Naive thymus-derived CD4-positive, alpha-beta T cell (primary cell): Measurements from ENCODE around the gene ZNF205. TPM values are rescaled to one million over a fixed set of nuclear protein-coding genes. Genes with fewer than 3 reads are reported as not detected.

Source experiments
- ATAC-seq: fragments of 150-1000 bp; cut with Tn5 transposase; 2 replicates; pipeline ENCODE4 v1.10.0; 2021; ENCODE audit warnings: mild to moderate bottlenecking, moderate library complexity
- CTCF ChIA-PET: fragments of 350-600 bp; sonication (Branson Sonifier 250); formaldehyde crosslinking; loops from one replicate; lab custom pipeline; 2021; ENCODE audit warnings: antibody characterized with exemption; lab: Charles Lee
- POLR2A ChIA-PET: fragments of 350-600 bp; sonication (Branson Sonifier 250); formaldehyde crosslinking; loops from one replicate; lab custom pipeline; 2021; ENCODE audit warnings: antibody characterized with exemption, inconsistent platforms; lab: Charles Lee
- DNase-seq, 9 donors: peaks; one replicate each; pipeline versions ENCODE4 v3.0.0 to v3.0.0-alpha.2; 2020 to 2022; ENCODE audit warnings: mixed read lengths in 1 of 9
- H3K27ac ChIP-seq: one replicate; pipeline ENCODE4 v1.7.0; 2013; ENCODE audit warnings: mild to moderate bottlenecking, low read depth, low read length, moderate library complexity
- H3K27me3 ChIP-seq, 2 donors: one replicate each; pipeline ENCODE4 v1.7.0; 2013; ENCODE audit warnings: low read length in 2 of 2, mild to moderate bottlenecking in 2 of 2, moderate library complexity in 2 of 2; ENCODE audit not compliant: control insufficient read depth in 2 of 2, insufficient read depth in 2 of 2
- H3K36me3 ChIP-seq, 3 experiments: 1 replicate in 2 of 3; 2 replicates in 1 of 3; pipeline ENCODE4 v1.7.0; 2013; ENCODE audit warnings: low read length in 3 of 3, mild to moderate bottlenecking in 3 of 3, moderate library complexity in 1 of 3; ENCODE audit not compliant: insufficient read depth in 3 of 3, control insufficient read depth in 2 of 3
- H3K4me1 ChIP-seq, 2 donors: one replicate each; pipeline ENCODE4 v1.7.0; 2013; ENCODE audit warnings: low read length in 2 of 2, mild to moderate bottlenecking in 2 of 2, moderate library complexity in 1 of 2; ENCODE audit not compliant: control insufficient read depth in 2 of 2, insufficient read depth in 2 of 2
- H3K4me3 ChIP-seq: 2 replicates; pipeline ENCODE4 v1.7.0; 2013; ENCODE audit warnings: mild to moderate bottlenecking, low read length
- H3K9me3 ChIP-seq, 3 experiments: 1 replicate in 2 of 3; 2 replicates in 1 of 3; pipeline ENCODE4 v1.7.0; 2013; ENCODE audit warnings: low read length in 3 of 3; ENCODE audit not compliant: control insufficient read depth in 2 of 3
- H3K27ac Mint-ChIP-seq, 9 donors: one replicate each; pipeline ENCODE4 v1.8.0; 2020 to 2022; ENCODE audit warnings: mixed read lengths in 9 of 9, mild to moderate bottlenecking in 8 of 9, moderate library complexity in 5 of 9, inconsistent platforms in 2 of 9
- H3K27me3 Mint-ChIP-seq, 5 donors: one replicate each; pipeline ENCODE4 v1.8.0; 2021 to 2022; ENCODE audit warnings: mixed read lengths in 5 of 5, mild to moderate bottlenecking in 1 of 5
- H3K36me3 Mint-ChIP-seq, 5 donors: one replicate each; pipeline ENCODE4 v1.8.0; 2020 to 2022; ENCODE audit warnings: mixed read lengths in 5 of 5, mild to moderate bottlenecking in 3 of 5, inconsistent platforms in 1 of 5
- H3K4me1 Mint-ChIP-seq, 7 donors: one replicate each; pipeline ENCODE4 v1.8.0; 2020 to 2022; ENCODE audit warnings: mixed read lengths in 7 of 7, mild to moderate bottlenecking in 3 of 7, inconsistent platforms in 1 of 7
- H3K4me3 Mint-ChIP-seq, 10 donors: one replicate each; pipeline ENCODE4 v1.8.0; 2020 to 2022; ENCODE audit warnings: mild to moderate bottlenecking in 10 of 10, mixed read lengths in 10 of 10, moderate library complexity in 6 of 10, inconsistent platforms in 2 of 10
- H3K9me3 Mint-ChIP-seq, 11 donors: one replicate each; pipeline ENCODE4 v1.8.0; 2020 to 2022; ENCODE audit warnings: mixed read lengths in 11 of 11, mild to moderate bottlenecking in 4 of 11, inconsistent platforms in 1 of 11, moderate library complexity in 1 of 11
- intact Hi-C, 2 donors: fragments of 100-400 bp; cut with micrococcal nuclease; formaldehyde crosslinking; loops; one replicate each; pipeline ENCODE4 v1.15.1; 2023
- polyA plus RNA-seq, 2 donors: library from polyadenylated mRNA; unstranded; fragments of 300-500 nt; fragmentation: Illumina TruSeq; gene quantifications; one replicate each; pipeline ENCODE4 v1.2.3, GENCODE V29; 2021
- total RNA-seq, 6 experiments: library from RNA in 5 of 6; stranded (reverse) in 5 of 6; gene quantifications; 1 replicate in 5 of 6; 2 replicates in 1 of 6; pipeline ENCODE4 v1.2.3 and lab custom pipeline; 2021 to 2026

The ZNF205 gene
- total and polyA plus RNA-seq, 7 experiments from 2014 or later = 0.09 to 0.29 TPM; not detected in 5

- peak; percentile 17 for ATAC-seq
- Histone ChIP-seq H3K36me3 (peaks cover 0 to 3% (median 0%) of the 10 kb centered on the region in 3 experiments), H3K4me3 (peak overlapping the region; percentile 86), H3K9me3 (peaks cover 0 to 11% (median 5%) of the 10 kb centered on the region in 3 experiments), H3K4me1 (peaks cover 5 to 9% of the 10 kb centered on the region in 2 donors), H3K27ac (peak overlapping the region; percentile 86), H3K27me3 (no peaks in the 10 kb centered on the region)
- Mint-ChIP-seq H3K36me3 (peaks cover 0 to 21% (median 0%) of the 10 kb centered on the region in 5 donors), H3K4me1 (peaks cover 14 to 41% (median 31%) of the 10 kb centered on the region in 7 donors), H3K27ac (peak overlapping the region; percentile 79 to 92 (median 91)), H3K4me3 (peak overlapping the region; percentile 87 to 93 (median 90)), H3K27me3 (peaks cover 0 to 31% (median 0%) of the 10 kb centered on the region in 5 donors), H3K9me3 (peaks cover 2 to 60% (median 18%) of the 10 kb centered on the region in 11 donors)
- intact Hi-C loops = loop anchor here (1.0 to 10.0 kb wide), 9 partner anchors 7 to 1647 kb away; partner anchors contain the start of genes ZNF213 (in 2 of the 2), NLRC3 (in 1 of the 2), ROGDI (in 1 of the 2) and ZNF263 (in 1 of the 2)
- peak in 5 of 9 donors; percentile 30 to 68 (median 39) for DNase-seq
- CTCF ChIA-PET = interaction anchor here (1.1 to 2.5 kb wide), 6 partner anchors 9 to 108 kb away, joined by 3 to 12 read pairs (median 8); no protein-coding TSS in a partner anchor
- POLR2A ChIA-PET = interaction anchor here (0.6 to 8.5 kb wide), 18 partner anchors 10 to 484 kb away, joined by 3 to 95 read pairs (median 5); partner anchors contain the start of genes IL32, TIGD7, ZNF174 and ZNF213
These were observed 45.0 kb downstream of the ZNF205 start for GRCh38 chr16:3157229-3158025.

- peak overlapping the region; percentile 87 to 93 (median 90) for H3K4me3 Mint-ChIP-seq
- DNase-seq = no peak
- Histone ChIP-seq H3K4me3 (peak overlapping the region; percentile 86), H3K27ac (peak overlapping the region; percentile 86), H3K27me3 (no peaks in the 10 kb centered on the region), H3K36me3 (peaks cover 0 to 3% (median 0%) of the 10 kb centered on the region in 3 experiments), H3K4me1 (peaks cover 5 to 9% of the 10 kb centered on the region in 2 donors), H3K9me3 (peaks cover 0 to 11% (median 5%) of the 10 kb centered on the region in 3 experiments)
- peaks cover 2 to 54% (median 13%) of the 10 kb centered on the region in 11 donors for H3K9me3 Mint-ChIP-seq
- H3K27ac Mint-ChIP-seq = peak overlapping the region; percentile 79 to 92 (median 91)
- POLR2A ChIA-PET = interaction anchor here (0.8 to 8.5 kb wide), 19 partner anchors 8 to 355 kb away, joined by 3 to 95 read pairs (median 5); partner anchors contain the start of genes IL32, TIGD7, ZNF174 and ZNF213
- H3K4me1 Mint-ChIP-seq = peaks cover 10 to 39% (median 28%) of the 10 kb centered on the region in 7 donors
- intact Hi-C loops = loop anchor here (1.0 to 10.0 kb wide), 9 partner anchors 8 to 1647 kb away; partner anchors contain the start of genes ZNF213 (in 2 of the 2), NLRC3 (in 1 of the 2), ROGDI (in 1 of the 2) and ZNF263 (in 1 of the 2)
- peaks cover 0 to 26% (median 0%) of the 10 kb centered on the region in 5 donors for H3K27me3 Mint-ChIP-seq
- CTCF ChIA-PET = interaction anchor here (1.1 to 2.5 kb wide), 6 partner anchors 8 to 107 kb away, joined by 3 to 12 read pairs (median 8); no protein-coding TSS in a partner anchor
- no peak for ATAC-seq
- H3K36me3 Mint-ChIP-seq = peaks cover 0 to 17% (median 0%) of the 10 kb centered on the region in 5 donors
These were observed 45.7 kb downstream of the ZNF205 start for GRCh38 chr16:3158026-3158509.

- peak overlapping the region; percentile 86 for H3K27ac ChIP-seq
- DNase-seq (peak; percentile 80 to 98 (median 91)), ATAC-seq (peak; percentile 97)
- peaks cover 10 to 42% (median 28%) of the 10 kb centered on the region in 7 donors for H3K4me1 Mint-ChIP-seq
- H3K9me3 Mint-ChIP-seq = peaks cover 2 to 48% (median 13%) of the 10 kb centered on the region in 11 donors
- POLR2A ChIA-PET = interaction anchor here (0.6 to 8.5 kb wide), 22 partner anchors 9 to 354 kb away, joined by 3 to 95 read pairs (median 4); partner anchors contain the start of genes IL32, TIGD7, ZNF174 and ZNF213
- peaks cover 0 to 3% (median 0%) of the 10 kb centered on the region in 3 experiments for H3K36me3 ChIP-seq
- no peaks in the 10 kb centered on the region for H3K27me3 ChIP-seq
- H3K4me3 Mint-ChIP-seq = peak overlapping the region; percentile 87 to 94 (median 92)
- intact Hi-C loops = loop anchor here (1.0 to 10.0 kb wide), 9 partner anchors 8 to 1646 kb away; partner anchors contain the start of genes ZNF213 (in 2 of the 2), NLRC3 (in 1 of the 2), ROGDI (in 1 of the 2) and ZNF263 (in 1 of the 2)
- H3K9me3 ChIP-seq = peaks cover 0 to 11% (median 5%) of the 10 kb centered on the region in 3 experiments
- H3K4me3 ChIP-seq = peak overlapping the region; percentile 86
- peaks cover 0 to 17% (median 0%) of the 10 kb centered on the region in 5 donors for H3K36me3 Mint-ChIP-seq
- peaks cover 0 to 26% (median 0%) of the 10 kb centered on the region in 5 donors for H3K27me3 Mint-ChIP-seq
- peak overlapping the region; percentile 88 to 99 (median 95) for H3K27ac Mint-ChIP-seq
- CTCF ChIA-PET = interaction anchor here (1.4 to 2.5 kb wide), 4 partner anchors 10 to 106 kb away, joined by 3 to 12 read pairs (median 10); no protein-coding TSS in a partner anchor
- peaks cover 5 to 9% of the 10 kb centered on the region in 2 donors for H3K4me1 ChIP-seq
These were observed 46.3 kb downstream of the ZNF205 start for GRCh38 chr16:3158510-3159314.

GRCh38 chr16:3161235-3162018 lies 49.0 kb downstream of the ZNF205 start:
- H3K9me3 Mint-ChIP-seq = peaks cover 0 to 21% (median 6%) of the 10 kb centered on the region in 11 donors
- H3K4me3 ChIP-seq = no peak overlapping the region
- H3K4me1 Mint-ChIP-seq = peaks cover 20 to 44% (median 37%) of the 10 kb centered on the region in 7 donors
- ATAC-seq (no peak), DNase-seq (no peak)
- peaks cover 0 to 12% (median 0%) of the 10 kb centered on the region in 5 donors for H3K36me3 Mint-ChIP-seq
- peaks cover 5 to 13% of the 10 kb centered on the region in 2 donors for H3K4me1 ChIP-seq
- H3K27me3 ChIP-seq = no peaks in the 10 kb centered on the region
- CTCF ChIA-PET = interaction anchor here (0.8 kb wide), 1 partner anchor 32 kb away, joined by 3 read pairs; no protein-coding TSS in a partner anchor
- peak overlapping the region in 7 of 10 donors; percentile 21 to 77 (median 42) for H3K4me3 Mint-ChIP-seq
- H3K27me3 Mint-ChIP-seq = peaks cover 0 to 18% (median 0%) of the 10 kb centered on the region in 5 donors
- no peaks in the 10 kb centered on the region for H3K9me3 ChIP-seq
- intact Hi-C loops = no loop called here
- H3K27ac Mint-ChIP-seq = peak overlapping the region in 1 of 9 donors; percentile 66
- POLR2A ChIA-PET = interaction anchor here (0.6 to 8.5 kb wide), 5 partner anchors 29 to 123 kb away, joined by 3 to 95 read pairs (median 4); partner anchors contain the start of gene ZNF213
- H3K36me3 ChIP-seq = peaks cover 0 to 3% (median 0%) of the 10 kb centered on the region in 3 experiments
- H3K27ac ChIP-seq = no peak overlapping the region
